ENCODE results near the gene CDC42BPB. TPM values are rescaled to one million over a fixed set of nuclear protein-coding genes. Genes with fewer than 3 reads are reported as not detected.
A peak's percentile ranks its signal among the peaks of the same experiment; 100 is the strongest.

CDC42BPB gene
- total and polyA plus RNA-seq, 2 of the 13 experiments (the other 11 are each of a cell fraction or from before 2014, with no cell fraction given) = 19.7 to 32.3 TPM

DNA sequence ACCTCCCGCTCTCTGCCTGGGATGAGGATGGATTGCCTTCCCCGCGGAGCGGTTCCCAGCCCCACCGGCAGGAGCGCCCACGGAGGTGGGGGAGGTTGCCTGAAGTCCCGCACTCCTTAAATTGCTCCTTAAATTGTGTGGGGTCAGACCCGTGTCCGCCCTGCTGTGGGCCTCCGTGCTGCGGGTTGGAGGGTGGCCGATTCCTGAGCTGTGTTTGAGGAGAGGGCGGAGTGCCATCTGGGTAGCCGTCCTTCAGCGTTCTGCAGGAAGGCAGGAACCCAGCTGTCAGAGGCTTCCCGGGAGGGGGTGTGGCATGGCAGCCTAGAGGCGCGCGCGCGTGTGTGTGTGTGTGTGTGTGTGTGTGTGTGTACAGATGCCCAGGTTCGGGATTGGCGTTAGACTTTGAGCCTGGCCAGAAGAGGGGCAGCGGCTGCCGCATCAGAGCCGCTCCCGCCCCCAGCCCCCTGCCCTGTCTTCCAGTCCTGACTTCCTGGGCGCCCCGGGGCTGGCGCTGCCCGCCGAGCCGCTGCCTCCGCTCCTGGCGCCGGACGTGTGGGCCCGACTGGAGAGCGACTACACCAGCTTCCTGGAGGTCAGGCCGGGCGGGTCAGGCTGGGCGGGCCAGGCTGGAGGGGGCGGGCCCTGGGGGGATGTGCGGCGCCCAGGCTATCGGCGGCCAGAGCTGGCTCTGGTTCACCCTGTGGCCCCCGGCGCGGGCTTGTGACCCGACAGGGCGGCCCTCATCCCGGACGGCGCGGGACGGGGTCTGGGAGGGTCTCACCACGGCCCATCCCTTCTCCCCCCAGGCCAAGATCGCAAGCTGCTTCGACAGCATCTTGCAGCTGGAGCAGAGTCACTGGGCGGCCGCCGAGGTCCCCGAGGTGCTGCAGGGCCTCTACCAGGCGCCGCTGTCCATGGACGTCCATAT is 46.4 kb upstream of the CDC42BPB start (continued):
- no peak for TF ChIP-seq ZNF367 (CRISPR knock-in tag; IDR thresholded peaks at IDR 0.05; ENCODE audit: borderline replicate concordance)
- no peak for TF ChIP-seq MAFK (conservative IDR thresholded peaks at IDR 0.05 in 1 of 2, IDR thresholded peaks at IDR 0.05 in 1 of 2; ENCODE audit: low read length in 2 of 2)
- TF ChIP-seq SRSF1 (optimal IDR thresholded peaks at IDR 0.05; ENCODE audit: low read depth, low read length) = no peak
- no peak for TF ChIP-seq SP1 (IDR thresholded peaks at IDR 0.05)
- peak; percentile 64 for TF ChIP-seq SP1 (CRISPR knock-in tag; IDR thresholded peaks at IDR 0.05)
- TF ChIP-seq ESRRA (CRISPR knock-in tag; IDR thresholded peaks at IDR 0.05; ENCODE audit: low read depth) = peak; percentile 67; the same call in 1 of the 2 replicates
- TF ChIP-seq, protein P1, sequence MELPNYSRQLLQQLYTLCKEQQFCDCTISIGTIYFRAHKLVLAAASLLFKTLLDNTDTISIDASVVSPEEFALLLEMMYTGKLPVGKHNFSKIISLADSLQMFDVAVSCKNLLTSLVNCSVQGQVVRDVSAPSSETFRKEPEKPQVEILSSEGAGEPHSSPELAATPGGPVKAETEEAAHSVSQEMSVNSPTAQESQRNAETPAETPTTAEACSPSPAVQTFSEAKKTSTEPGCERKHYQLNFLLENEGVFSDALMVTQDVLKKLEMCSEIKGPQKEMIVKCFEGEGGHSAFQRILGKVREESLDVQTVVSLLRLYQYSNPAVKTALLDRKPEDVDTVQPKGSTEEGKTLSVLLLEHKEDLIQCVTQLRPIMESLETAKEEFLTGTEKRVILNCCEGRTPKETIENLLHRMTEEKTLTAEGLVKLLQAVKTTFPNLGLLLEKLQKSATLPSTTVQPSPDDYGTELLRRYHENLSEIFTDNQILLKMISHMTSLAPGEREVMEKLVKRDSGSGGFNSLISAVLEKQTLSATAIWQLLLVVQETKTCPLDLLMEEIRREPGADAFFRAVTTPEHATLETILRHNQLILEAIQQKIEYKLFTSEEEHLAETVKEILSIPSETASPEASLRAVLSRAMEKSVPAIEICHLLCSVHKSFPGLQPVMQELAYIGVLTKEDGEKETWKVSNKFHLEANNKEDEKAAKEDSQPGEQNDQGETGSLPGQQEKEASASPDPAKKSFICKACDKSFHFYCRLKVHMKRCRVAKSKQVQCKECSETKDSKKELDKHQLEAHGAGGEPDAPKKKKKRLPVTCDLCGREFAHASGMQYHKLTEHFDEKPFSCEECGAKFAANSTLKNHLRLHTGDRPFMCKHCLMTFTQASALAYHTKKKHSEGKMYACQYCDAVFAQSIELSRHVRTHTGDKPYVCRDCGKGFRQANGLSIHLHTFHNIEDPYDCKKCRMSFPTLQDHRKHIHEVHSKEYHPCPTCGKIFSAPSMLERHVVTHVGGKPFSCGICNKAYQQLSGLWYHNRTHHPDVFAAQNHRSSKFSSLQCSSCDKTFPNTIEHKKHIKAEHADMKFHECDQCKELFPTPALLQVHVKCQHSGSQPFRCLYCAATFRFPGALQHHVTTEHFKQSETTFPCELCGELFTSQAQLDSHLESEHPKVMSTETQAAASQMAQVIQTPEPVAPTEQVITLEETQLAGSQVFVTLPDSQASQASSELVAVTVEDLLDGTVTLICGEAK (IDR thresholded peaks at IDR 0.05) = no peak
- TF ChIP-seq, protein P1 (CRISPR knock-in tag; IDR thresholded peaks at IDR 0.05) = no peak
- TF ChIP-seq ZNF775 (CRISPR knock-in tag; IDR thresholded peaks at IDR 0.05; ENCODE audit: borderline replicate concordance) = no peak
- TF ChIP-seq, protein P2, sequence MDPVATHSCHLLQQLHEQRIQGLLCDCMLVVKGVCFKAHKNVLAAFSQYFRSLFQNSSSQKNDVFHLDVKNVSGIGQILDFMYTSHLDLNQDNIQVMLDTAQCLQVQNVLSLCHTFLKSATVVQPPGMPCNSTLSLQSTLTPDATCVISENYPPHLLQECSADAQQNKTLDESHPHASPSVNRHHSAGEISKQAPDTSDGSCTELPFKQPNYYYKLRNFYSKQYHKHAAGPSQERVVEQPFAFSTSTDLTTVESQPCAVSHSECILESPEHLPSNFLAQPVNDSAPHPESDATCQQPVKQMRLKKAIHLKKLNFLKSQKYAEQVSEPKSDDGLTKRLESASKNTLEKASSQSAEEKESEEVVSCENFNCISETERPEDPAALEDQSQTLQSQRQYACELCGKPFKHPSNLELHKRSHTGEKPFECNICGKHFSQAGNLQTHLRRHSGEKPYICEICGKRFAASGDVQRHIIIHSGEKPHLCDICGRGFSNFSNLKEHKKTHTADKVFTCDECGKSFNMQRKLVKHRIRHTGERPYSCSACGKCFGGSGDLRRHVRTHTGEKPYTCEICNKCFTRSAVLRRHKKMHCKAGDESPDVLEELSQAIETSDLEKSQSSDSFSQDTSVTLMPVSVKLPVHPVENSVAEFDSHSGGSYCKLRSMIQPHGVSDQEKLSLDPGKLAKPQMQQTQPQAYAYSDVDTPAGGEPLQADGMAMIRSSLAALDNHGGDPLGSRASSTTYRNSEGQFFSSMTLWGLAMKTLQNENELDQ (CRISPR knock-in tag; IDR thresholded peaks at IDR 0.05; ENCODE audit: borderline replicate concordance) = no peak
- peak; percentile 56; the same call in 1 of the 2 replicates for TF ChIP-seq ZNF441 (CRISPR knock-in tag; IDR thresholded peaks at IDR 0.05; ENCODE audit: borderline replicate concordance)
- TF ChIP-seq, protein P3, sequence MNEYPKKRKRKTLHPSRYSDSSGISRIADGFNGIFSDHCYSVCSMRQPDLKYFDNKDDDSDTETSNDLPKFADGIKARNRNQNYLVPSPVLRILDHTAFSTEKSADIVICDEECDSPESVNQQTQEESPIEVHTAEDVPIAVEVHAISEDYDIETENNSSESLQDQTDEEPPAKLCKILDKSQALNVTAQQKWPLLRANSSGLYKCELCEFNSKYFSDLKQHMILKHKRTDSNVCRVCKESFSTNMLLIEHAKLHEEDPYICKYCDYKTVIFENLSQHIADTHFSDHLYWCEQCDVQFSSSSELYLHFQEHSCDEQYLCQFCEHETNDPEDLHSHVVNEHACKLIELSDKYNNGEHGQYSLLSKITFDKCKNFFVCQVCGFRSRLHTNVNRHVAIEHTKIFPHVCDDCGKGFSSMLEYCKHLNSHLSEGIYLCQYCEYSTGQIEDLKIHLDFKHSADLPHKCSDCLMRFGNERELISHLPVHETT (CRISPR knock-in tag; conservative IDR thresholded peaks at IDR 0.05) = no peak
- no peak for TF ChIP-seq JDP2 (CRISPR knock-in tag; IDR thresholded peaks at IDR 0.05; ENCODE audit: borderline replicate concordance)
